DMS153 treated with DMSO at 0.1 percent for 48 hours (cell line): Measurements from ENCODE around the gene GRIN3A.
"Not testable (repeated sequence)": the region's sequence is repeated elsewhere in the genome, so short reads cannot be mapped to it uniquely, and the experiment has no call there.

Experiments used
- DNase-seq: peaks from one replicate; lab custom pipeline; 2025; ENCODE audit not compliant: unreplicated experiment; lab: John Stamatoyannopoulos, UW

Gene GRIN3A

DNA sequence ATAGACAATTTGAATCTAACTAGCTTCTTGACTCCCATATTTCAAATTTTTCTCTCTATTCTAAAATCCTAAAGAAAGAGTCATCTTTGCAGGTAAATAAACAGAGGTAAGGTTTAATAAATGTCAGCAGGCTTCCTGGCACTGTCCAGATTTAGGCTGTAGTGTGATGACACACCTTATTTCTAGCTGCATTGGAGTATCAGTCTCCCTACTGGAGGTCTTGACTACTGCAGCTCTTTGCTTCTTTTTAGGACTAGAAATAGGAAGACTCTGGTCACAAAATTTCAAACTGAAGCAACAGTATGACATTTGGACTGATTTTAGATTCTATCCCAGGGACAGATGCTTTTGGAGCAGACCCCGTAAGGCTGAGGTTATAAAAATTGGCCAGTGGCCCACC, 103.0 kb downstream of the GRIN3A start:
- no peak for DNase-seq

DNA sequence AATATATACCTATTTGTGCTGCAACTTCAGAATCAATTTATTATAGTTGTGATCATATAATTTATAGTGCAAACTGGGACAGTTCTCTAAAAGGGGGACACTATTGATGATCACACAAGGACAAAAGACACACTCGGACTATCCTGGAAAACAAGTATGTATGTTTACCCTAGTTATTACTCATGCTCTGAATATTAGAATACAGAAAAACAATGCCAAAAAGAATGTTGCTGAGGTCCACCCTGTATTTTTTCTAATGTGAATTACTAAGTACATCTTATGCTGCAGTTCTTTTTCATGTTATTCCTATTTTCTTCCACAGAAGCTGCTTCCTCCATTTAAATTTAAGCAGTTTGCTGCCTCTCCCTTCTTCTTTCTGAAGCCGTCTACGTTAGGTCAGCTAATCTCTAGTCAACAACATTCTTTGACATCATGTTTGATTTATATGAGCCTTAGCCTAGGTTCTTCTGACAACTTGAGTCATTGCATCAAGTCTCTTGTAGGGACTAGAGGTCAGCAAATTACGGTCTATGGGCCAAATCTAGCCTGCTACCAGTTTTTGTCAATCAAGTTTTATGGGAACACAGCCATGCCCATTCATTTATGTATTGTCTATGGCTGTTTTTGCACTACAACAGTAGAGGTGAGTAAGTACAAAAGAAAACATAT, 103.6 kb downstream of the GRIN3A start:
- DNase-seq: no peak

DNA sequence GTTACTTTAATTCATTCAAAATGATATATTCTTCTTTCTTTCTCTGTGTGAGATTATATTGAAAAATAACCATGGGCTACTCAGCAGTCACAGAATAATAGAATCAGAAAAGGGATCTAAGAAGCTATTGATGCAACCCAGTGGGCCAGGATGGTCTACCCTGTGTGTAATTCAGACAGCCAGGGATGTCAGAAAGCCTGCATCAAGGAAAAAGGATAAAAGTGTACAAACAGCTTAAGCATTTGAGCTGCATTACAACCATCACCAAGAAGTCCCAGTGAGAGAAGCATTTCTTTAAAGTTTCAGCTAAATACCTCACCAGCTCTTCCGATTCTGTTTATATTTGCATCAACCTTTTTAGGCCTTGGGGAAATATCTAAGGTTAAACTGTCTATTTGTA, 105.8 kb downstream of the GRIN3A start:
- no peak for DNase-seq

DNA sequence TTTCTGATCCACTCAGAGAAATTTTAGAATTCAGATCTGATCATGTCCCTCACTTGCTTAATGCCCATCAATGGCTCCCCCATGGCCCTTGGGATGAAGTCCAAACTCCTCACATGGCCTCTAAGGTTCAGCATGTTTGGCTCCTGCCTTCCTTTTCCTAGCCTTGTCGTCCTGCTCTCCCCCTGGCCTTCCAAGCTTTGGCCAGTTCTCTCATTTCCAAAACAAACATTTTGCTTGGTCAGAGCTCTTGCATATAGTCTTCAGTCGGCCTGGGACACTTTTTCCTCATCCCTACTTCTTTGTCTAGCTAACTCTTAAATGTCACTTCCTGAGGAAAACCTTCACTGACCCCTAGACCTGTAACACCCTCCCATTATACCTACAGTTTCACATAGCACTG, 106.6 kb downstream of the GRIN3A start:
- no peak for DNase-seq

DNA sequence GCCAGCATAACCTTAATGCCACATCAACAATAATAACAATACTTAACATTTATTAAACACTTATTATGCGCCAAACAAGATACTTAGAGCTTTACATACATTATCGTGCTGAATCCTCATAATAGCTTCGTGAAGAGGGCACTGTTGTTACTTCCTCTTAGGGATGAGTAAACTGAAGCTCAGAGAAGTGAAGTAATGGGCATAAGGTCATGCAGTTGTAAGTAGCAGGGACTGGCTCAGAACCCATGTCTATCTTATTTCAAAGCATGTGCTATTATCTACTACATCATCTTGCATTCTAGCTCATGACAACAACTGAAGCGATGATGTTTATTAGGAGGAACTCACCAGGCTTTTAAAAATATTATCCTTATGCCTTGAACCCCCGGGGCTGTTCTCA, 108.8 kb downstream of the GRIN3A start:
- DNase-seq: no peak

DNA sequence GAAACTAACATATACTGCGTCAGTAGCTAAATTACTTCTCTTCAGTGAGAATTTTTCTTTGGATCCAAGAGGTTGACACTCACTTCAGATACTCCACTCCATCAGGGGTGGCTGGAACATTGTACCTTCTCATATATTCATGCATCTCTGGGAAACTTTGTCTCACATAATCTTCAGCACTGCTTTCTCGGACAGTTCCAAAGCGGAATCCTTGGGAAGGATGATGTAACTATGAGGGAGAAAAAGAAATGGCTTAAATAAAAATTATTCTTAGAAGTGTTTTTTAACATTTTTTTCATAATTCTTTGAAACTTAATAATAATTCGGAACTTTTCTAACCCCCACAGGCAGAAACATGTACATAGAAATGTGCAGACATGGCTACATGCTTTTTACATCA, 110.3 kb downstream of the GRIN3A start:
- DNase-seq: no peak

DNA sequence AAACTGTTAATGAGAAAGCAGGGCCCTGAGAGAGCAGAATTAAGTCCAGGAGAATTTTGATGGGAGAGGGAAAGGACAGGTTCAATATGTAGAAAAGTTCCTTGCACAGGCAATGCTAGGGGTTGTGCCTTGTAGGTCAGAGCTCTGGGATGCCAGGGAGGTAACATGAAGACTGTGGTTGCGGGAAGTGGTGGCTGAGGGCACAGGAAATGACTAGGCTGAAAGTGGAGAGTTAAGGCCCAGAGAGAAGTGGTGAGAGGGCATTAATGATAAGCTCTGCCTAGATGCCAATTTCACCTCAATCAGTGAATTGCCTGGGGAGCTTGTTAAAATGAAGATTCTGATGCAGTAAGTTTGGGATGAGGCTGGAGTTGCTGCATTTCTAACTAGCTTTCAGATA, 112.2 kb downstream of the GRIN3A start:
- DNase-seq: no peak

DNA sequence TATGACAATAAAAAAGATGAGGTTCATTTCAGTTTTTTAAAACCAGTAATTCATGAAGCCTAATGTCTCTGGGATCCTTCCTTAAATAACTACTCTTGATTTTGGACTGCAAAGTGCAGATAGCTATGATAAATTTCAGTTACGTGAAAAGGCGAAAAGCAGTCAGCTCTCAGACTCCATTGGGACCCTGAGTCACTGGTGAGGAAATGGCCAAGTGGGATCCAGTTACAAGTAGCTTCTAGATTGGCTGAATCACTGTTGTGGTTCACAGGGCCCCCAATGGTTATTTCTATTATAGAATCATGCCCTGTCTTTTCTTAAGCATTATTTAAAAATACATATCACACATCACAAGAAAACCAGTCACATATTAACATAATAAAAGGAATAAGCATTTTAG, 112.6 kb downstream of the GRIN3A start:
- no peak for DNase-seq

DNA sequence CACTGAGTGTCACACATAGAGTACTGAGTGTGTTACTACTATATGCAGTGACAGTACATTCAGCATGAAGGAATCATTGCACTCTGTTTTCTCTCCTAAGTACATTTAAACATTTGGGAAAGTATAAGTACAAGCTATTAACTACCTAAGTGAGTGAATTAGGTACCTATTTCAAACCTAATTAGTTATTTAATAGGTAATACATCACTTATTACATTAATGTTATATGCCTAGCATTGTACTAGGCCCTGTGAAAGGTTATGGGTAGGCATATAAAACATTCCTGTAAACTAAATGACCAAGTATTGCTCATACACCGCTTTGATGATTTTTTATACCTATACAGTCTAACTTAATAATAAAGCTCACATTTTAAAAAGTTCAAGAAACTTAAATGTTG, 118.0 kb downstream of the GRIN3A start:
- DNase-seq: no peak

DNA sequence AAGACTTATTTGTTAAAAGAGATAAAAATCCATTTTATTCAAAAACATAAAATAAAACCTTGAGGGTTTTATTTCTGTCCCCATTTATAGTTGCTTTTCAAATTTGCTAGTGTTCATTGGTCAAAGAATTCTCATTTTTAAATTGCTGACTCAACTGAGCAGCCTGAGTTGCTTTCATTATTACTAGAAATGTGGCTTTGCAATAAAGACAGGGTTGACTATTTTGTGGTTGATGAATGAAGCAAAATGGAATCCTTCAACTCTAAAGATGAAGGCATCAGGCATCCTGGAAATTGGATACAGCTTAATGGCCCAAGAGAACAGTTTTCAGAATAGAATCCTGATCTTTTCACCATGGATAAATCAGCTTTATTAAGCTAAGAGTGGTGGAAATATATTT, 119.7 kb downstream of the GRIN3A start:
- DNase-seq: no peak

DNA sequence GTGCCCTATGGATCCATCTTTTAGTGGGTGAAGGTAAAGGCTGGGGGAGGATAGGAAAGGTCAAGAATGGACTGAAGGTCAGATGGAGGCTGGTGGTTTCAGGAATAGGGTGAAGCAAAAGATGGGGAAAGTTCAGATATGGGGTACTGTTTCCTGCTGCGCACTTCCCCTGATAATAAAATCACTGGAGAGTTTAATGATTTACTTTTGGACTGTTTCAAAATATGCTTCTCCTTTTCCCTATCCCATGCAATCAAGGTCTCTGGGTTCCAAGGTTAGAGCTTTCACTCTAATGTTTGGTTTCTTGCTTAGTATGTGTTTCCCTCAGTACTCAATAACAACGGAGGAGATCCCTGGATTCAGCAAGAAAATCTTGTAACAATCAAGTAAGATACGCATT, 132.9 kb downstream of the GRIN3A start:
- DNase-seq: no peak

DNA sequence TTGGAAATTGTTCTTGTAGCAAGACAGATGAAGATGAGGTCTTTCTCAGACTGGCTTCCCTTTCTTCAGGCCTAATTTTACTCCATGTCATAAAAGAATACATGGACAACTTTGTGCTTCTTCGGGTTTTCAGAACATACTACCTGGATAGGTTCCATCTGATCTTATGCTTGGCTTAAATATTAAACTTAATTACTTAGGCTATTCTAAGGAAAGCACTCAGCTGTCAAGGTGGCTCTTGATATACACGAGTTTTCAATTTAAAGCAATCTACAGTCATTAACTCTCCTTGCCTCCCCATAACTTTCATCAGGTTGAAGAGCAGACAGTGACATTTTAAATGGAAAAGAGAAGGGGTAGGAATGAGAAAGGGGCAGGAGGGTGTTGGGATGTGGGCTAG, 134.2 kb downstream of the GRIN3A start:
- no peak for DNase-seq

DNA sequence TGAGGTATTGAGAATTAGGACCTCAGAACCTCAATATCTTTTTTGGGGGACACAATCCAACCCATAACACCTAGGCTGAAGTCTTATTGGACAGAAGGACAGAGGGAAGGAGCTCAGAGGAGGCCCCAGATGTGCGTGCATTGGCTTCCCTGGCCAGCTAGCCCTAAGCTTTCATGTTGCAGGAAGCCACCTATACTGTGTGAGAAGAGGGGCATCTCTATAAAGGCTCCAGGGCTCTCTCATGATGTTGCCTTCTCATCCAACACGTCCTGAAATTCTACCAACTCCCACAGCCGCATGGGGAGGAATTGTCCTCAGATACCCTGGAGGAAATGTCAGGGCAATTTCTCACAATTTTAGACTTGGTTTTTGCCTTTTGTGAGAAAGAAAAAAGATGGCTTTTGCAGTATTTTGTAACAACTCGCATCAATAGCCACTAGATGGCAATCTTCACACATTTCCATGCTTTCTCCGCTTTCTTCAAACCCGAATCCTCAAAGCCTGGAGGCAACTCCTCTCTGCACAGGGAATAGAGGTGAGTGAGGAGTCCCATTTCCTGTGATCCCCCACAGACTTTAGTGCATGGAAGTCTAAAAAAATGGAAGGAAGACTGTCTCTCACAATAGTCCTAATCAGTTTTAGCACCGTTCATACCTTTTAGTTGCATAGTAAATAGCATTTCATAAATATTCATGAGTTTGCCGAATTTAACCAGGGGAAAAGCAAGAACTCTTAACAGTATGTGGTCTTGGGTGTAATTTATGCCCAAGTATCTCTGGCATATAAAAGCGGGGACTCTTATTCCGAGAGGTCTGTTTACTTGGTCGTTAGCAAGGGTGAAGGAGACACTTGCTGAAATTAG, 136.3 kb downstream of the GRIN3A start:
- peak; percentile 67 for DNase-seq

DNA sequence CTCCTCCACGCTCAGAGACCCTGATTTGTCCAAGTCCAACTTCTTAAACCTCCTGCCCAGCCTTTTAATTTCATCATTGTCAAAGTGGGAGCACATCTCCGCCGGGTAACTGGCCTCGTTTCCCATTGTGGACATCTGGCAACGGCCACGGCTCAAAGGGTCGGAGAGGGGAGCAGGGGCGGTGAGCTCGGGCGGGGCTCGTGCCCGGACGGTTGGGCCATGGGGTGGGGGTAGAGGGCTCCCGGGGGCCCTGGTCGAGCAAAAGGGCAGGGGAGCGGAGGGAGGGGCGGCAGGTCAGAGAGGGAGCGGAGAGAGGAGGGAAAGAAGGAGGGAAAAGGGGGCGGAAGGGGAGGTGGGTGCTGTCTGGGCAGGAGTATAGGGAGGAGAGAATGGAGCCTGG, 143.7 kb downstream of the GRIN3A start, which contains the start of gene PPP3R2:
PPP3R2 (minus strand) TSS at position 174 of the 400 bp plus-strand sequence; CDS start at position 126, 48 bp downstream.
- no peak for DNase-seq

DNA sequence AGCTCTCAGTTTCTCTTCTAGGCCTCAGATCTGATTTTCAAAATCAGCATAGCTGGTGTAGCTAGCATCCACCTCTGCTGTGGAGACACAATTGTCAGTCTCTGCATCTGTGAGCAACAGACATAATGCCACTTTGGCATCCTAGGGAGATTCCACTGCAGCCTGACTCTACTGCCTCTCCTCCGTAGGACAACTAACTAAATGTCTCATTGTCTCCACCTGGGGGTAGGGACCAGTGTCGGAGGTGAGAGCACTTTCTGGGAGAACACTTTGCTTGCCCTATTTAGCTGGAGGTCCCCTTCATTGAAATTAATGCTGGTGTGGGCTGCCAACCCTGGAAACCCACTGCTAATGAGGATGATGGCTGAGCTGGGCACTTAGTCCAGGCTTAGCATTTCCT, 145.1 kb downstream of the GRIN3A start:
- DNase-seq: no peak

DNA sequence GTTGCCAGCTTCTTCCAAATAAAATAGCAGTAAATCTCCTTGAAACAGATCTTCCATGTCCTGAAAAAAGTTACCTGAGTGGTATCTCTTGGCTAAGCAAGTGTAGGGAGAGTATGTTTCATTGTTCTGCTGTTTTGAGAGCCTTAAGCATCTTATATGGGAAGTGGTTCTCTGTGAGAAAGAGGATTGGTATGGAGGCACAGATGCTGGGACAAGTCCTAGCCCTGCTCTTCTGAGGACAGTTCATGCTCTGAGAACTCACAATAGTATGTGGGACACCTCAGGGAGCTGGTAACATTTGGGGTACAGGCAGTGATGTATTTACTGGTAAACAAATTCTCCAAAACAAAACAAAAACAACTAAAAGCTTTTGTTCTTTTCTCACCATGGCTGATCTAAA, 145.7 kb downstream of the GRIN3A start:
- no peak for DNase-seq

DNA sequence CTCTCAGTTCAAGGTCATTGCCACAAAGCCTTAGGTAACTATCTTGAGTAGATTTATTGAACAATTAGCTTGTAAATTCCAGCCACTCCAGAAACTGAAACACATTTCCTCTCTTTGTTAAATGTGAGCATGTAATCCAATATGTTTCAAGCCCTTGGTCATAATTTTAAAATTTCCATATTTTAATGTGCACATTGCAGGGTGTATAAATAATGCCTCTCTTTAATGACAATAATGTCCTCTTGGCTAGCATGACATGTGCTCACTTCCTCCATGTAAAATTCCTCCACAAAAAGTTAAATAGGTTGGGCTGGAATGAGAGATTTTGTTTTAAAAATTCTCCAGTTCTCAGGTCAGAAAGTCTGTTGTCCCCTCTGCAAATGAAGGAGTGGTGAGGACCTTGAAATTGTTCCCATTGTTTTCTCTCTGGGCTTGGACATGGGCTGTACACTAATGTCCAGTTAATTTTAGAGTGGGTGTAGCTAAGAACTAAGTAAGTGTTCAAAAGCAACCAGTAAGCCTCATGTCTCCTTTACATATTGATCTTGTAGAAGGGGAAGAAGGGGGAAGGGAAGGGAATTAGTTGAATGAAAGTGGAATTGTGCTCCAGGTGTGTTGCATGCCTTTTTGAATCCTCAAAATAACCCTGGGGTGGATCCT, 146.5 kb downstream of the GRIN3A start:
- DNase-seq: no peak

DNA sequence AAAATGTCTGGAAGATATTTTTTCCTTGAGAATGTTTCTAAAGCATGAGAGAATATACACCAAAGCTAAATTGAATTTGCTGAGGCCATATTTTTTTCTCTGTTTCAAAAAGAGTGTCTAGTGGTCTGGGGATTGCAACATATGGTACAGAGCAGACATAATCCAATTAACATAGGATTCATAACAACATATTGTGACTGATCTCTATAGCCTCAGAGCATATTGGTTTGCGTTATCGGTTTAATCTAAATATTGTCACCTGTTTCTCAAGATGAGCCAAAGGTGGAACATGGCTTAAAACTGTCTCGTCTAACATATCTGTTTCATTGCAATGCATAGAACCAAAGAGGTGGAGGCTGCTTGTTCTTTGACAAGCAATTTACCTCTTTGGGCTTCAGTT, 147.5 kb downstream of the GRIN3A start:
- no peak for DNase-seq

DNA sequence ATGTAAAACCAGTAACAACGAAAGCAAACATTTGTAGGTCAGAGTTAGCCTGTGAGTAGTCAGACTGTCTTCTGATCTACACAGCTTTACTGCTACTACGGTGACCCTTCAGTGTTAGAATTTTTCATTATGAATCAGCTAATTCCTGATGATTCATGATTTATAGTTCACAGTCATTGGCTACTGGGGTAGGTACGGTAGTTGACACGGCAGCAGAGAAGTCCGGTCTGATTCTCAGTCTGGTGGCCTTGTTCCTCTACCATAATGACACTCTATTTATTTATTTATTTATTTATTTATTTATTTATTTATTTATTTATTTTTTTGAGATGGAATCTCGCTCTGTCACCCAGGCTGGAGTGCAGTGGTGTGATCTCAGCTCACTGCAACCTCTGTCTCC, 148.4 kb downstream of the GRIN3A start:
- not testable (repeated sequence) for DNase-seq

DNA sequence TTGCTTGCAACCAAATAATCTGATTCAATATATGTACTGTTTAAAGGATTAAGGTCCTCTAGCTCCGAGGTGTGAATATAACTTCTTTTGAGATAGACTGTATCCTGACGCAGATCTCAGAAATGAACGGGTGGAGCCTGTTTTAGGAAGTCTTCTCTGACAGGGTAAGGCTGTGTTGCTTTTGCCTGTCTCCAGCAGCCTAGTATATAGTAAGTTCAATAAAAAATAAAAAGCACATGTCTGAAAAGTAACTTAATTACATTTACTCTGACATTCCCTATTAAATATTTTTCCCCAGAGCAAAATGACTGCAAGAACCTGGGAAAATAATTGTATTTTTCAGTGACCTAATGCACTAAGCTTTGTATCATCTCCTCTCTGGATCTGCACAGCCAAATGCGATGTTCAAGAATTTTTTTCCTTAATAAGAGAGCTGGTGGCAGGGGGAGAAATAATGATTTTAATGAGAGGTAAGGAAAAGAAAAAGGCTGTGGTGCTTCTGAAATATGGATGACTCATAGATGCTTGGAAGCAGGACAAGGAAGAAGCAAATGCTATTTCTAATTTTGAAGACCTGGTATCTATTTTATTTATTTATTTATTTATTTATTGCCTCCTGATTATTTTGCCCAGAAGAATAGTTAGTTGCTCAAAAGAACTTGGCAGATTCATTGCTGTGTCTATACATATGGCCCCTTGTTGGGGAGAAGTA, 151.0 kb downstream of the GRIN3A start:
- no peak for DNase-seq

DNA sequence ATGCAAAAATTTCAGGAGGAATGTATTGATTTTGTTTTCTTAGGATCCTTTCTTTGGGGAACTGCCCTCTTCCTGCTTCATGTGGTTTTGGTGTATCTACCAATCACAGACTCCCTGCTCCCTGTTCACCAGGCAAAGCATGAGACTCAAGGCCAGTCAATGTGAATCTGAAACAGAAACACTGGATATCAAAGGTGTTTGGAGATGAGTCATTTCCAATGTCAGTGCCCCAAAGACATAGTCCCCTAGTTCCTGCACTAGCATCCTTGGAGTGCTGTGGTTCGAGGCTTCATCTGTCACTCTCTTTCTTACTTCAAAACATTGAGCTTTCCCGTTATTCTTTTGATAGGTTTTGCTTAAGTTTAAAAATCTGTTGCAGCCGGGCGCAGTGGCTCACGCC, 151.8 kb downstream of the GRIN3A start:
- DNase-seq: no peak
